ENCODE data around the gene IGFLR1.

- TF ChIP-seq CTCF (IDR thresholded peaks at IDR 0.05) (no peak), POLR2A (IDR thresholded peaks at IDR 0.05) (no peak)
Measured at GRCh38 chr19:35727053-35727955, 14.9 kb downstream of the IGFLR1 start.
